ENCODE data around the gene DOCK1. TPM values are rescaled to one million over a fixed set of nuclear protein-coding genes. Genes with fewer than 3 reads are reported as not detected.

DOCK1 gene
- total RNA-seq, 4 donors from 2014 or later: 4.3 to 6.0 (median 4.8) TPM

- in situ Hi-C loops (cut with MboI; ENCODE audit: low sequenced_read_pairs in 4 of 4): no loop called here
- no peak overlapping the region for H3K27ac ChIP-seq
- H3K4me1 ChIP-seq: no peaks in the 10 kb centered on the region
- TF ChIP-seq, protein P1, sequence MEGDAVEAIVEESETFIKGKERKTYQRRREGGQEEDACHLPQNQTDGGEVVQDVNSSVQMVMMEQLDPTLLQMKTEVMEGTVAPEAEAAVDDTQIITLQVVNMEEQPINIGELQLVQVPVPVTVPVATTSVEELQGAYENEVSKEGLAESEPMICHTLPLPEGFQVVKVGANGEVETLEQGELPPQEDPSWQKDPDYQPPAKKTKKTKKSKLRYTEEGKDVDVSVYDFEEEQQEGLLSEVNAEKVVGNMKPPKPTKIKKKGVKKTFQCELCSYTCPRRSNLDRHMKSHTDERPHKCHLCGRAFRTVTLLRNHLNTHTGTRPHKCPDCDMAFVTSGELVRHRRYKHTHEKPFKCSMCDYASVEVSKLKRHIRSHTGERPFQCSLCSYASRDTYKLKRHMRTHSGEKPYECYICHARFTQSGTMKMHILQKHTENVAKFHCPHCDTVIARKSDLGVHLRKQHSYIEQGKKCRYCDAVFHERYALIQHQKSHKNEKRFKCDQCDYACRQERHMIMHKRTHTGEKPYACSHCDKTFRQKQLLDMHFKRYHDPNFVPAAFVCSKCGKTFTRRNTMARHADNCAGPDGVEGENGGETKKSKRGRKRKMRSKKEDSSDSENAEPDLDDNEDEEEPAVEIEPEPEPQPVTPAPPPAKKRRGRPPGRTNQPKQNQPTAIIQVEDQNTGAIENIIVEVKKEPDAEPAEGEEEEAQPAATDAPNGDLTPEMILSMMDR (IDR thresholded peaks at IDR 0.05 in 4 of 5, conservative IDR thresholded peaks at IDR 0.05 in 1 of 5): no peak
- TF ChIP-seq POLR2A (IDR thresholded peaks at IDR 0.05): no peak
- no peak overlapping the region for H3K4me3 ChIP-seq
- H3K27me3 ChIP-seq: no peaks in the 10 kb centered on the region
- DNase-seq (no peak), ATAC-seq (no peak)
- H3K36me3 ChIP-seq: no peaks in the 10 kb centered on the region
- intact Hi-C loops (cut with DNase I; ENCODE audit: low total_unique reads): no loop called here
- no peaks in the 10 kb centered on the region for H3K9me3 ChIP-seq
Measured at GRCh38 chr10:127414024-127414423, 508.8 kb downstream of the DOCK1 start.

DNA sequence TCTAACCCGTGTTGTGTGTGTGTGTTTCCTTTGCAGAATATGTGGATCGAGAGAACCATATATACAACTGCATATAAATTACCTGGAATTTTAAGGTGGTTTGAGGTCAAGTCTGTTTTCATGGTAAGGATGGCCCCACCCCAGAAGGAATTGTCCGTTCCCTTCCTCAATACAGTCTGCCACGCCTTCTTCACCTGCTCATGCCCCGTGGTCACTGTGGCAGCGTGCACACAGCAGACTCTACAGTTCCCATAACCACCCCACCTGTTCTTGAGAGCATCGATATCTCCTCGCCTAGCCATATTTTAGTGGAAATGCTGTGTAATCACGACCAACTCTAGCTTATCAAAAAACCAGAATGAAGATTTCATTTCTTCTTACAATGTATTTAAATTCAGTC lies 509.9 kb downstream of the DOCK1 start:
- Histone ChIP-seq H3K27me3 (no peaks in the 10 kb centered on the region), H3K9me3 (no peaks in the 10 kb centered on the region), H3K27ac (no peak overlapping the region), H3K4me1 (no peaks in the 10 kb centered on the region), H3K36me3 (no peaks in the 10 kb centered on the region), H3K4me3 (no peak overlapping the region)
- intact Hi-C loops (cut with DNase I; ENCODE audit: low total_unique reads): no loop called here
- ATAC-seq (no peak), DNase-seq (no peak)
- in situ Hi-C loops (cut with MboI; ENCODE audit: low sequenced_read_pairs in 4 of 4): no loop called here
- TF ChIP-seq, protein P1 (IDR thresholded peaks at IDR 0.05 in 4 of 5, conservative IDR thresholded peaks at IDR 0.05 in 1 of 5): no peak
- no peak for TF ChIP-seq POLR2A (IDR thresholded peaks at IDR 0.05)

- no peak for TF ChIP-seq POLR2A (IDR thresholded peaks at IDR 0.05)
- TF ChIP-seq, protein P1 (IDR thresholded peaks at IDR 0.05 in 4 of 5, conservative IDR thresholded peaks at IDR 0.05 in 1 of 5): no peak
- in situ Hi-C loops (cut with MboI; ENCODE audit: low sequenced_read_pairs in 4 of 4): no loop called here
- Histone ChIP-seq H3K36me3 (no peaks in the 10 kb centered on the region), H3K27ac (no peak overlapping the region), H3K4me3 (no peak overlapping the region), H3K27me3 (no peaks in the 10 kb centered on the region), H3K4me1 (no peaks in the 10 kb centered on the region), H3K9me3 (no peaks in the 10 kb centered on the region)
- no peak for DNase-seq
- intact Hi-C loops (cut with DNase I; ENCODE audit: low total_unique reads): no loop called here
- no peak for ATAC-seq
Measured at GRCh38 chr10:127415901-127416581, 510.8 kb downstream of the DOCK1 start.

DNA sequence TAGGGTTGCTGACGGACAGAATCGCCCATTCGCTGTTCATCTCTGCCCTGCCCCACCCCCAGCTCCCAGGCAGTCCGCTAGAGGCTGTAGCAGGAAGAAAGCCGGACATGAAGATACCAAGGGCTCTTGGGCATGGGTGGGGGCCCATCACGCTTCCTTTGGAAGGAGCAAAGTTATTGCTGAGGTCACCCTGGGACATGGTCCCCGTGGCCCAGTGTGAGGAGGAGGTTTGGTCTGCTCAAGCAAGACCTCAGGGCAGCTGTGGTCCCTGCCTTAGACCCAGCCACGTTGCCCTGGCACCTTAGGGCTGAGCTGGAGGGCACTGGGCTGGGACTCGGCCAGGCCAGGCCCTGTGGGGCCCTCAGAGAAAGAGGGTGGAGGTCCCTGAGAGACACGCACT lies 511.8 kb downstream of the DOCK1 start:
- DNase-seq (no peak), ATAC-seq (no peak)
- Histone ChIP-seq H3K4me1 (no peaks in the 10 kb centered on the region), H3K27ac (no peak overlapping the region), H3K9me3 (no peaks in the 10 kb centered on the region), H3K36me3 (no peaks in the 10 kb centered on the region), H3K27me3 (no peaks in the 10 kb centered on the region), H3K4me3 (no peak overlapping the region)
- intact Hi-C loops (cut with DNase I; ENCODE audit: low total_unique reads): no loop called here
- TF ChIP-seq, protein P1 (IDR thresholded peaks at IDR 0.05 in 4 of 5, conservative IDR thresholded peaks at IDR 0.05 in 1 of 5): no peak
- TF ChIP-seq POLR2A (IDR thresholded peaks at IDR 0.05): no peak
- in situ Hi-C loops (cut with MboI; ENCODE audit: low sequenced_read_pairs in 4 of 4): no loop called here

All from gastrocnemius medialis (tissue), 4 donors.